ENCODE data around the gene NSG1. TPM values are rescaled to one million over a fixed set of nuclear protein-coding genes. Genes with fewer than 3 reads are reported as not detected.

The NSG1 gene
- total RNA-seq, 4 donors from 2014 or later: 0.15 to 4.8 (median 1.4) TPM

DNA sequence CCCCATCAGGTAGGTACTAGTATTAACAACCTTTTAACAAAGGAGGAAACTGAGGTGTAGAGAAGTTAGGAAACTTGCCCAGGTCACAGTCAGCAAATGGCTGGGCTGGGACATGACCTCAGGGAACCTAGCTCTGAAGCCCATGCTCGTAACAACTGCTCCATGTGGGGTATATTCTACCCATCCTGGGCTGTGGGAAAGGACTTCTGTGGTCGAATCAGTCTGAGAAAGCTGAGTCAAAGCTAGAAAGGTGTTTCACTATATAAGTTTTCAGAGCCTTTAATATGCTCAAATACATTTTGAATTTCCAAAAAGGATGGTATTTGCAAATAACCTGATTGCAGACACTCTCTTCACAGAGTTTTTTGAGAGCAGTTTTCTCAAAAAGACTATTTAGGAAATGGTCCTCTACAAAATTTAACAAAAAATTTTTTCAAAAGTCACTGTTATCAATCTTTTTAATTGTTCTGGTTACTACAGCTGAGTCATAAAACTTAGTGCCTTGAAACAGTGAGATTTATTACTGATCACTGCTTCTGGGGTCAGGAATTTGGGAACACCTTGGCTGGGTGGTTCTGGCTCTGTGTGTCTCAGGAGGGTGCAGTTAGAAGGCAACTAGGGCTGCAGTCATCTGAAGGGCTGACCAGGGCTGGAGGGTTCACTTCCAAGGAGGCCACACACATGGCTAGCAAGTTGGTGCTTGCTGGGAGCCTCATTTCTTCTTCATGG, 53.6 kb downstream of the NSG1 start:
- Histone ChIP-seq H3K4me1 (no peaks in the 10 kb centered on the region), H3K4me3 (no peak overlapping the region), H3K27ac (no peak overlapping the region), H3K36me3 (peaks cover 0 to 33% of the 10 kb centered on the region in 2 donors), H3K27me3 (no peaks in the 10 kb centered on the region), H3K9me3 (no peaks in the 10 kb centered on the region)
- 79% methylated on average over 2 of the region's 2 CpGs; no CpG with 5 or more reads in 1 of the 2 donors for WGBS, 2 donors (ENCODE audit: low coverage in 1 of 2)
- no peak for ATAC-seq
- TF ChIP-seq POLR2A (IDR thresholded peaks at IDR 0.05) (no peak), EP300 (IDR thresholded peaks at IDR 0.05) (no peak), POLR2AphosphoS5 (IDR thresholded peaks at IDR 0.05) (no peak)
- TF ChIP-seq, protein P1, sequence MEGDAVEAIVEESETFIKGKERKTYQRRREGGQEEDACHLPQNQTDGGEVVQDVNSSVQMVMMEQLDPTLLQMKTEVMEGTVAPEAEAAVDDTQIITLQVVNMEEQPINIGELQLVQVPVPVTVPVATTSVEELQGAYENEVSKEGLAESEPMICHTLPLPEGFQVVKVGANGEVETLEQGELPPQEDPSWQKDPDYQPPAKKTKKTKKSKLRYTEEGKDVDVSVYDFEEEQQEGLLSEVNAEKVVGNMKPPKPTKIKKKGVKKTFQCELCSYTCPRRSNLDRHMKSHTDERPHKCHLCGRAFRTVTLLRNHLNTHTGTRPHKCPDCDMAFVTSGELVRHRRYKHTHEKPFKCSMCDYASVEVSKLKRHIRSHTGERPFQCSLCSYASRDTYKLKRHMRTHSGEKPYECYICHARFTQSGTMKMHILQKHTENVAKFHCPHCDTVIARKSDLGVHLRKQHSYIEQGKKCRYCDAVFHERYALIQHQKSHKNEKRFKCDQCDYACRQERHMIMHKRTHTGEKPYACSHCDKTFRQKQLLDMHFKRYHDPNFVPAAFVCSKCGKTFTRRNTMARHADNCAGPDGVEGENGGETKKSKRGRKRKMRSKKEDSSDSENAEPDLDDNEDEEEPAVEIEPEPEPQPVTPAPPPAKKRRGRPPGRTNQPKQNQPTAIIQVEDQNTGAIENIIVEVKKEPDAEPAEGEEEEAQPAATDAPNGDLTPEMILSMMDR (IDR thresholded peaks at IDR 0.05): no peak

DNA sequence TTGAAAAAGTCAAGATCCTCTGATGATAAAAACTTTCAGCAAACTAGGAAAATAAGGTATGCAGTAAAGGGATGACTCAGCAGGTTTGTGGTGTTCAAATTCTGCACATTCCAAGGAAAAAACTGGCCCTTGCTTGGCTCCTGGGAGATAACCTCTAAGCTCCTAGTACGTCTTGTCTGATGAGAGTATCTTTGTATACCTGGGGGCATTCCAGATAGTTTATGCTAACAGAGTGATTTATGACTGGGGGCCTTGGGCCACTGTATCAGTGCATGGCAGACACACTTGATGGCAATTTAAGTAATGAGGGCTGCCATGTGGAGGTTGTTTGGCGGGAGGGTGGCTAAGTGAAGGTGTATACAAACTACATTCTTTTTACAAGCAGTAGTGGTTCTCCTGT, 56.9 kb downstream of the NSG1 start:
- H3K9me3 ChIP-seq: no peaks in the 10 kb centered on the region
- TF ChIP-seq, protein P1 (IDR thresholded peaks at IDR 0.05): no peak
- TF ChIP-seq POLR2A (IDR thresholded peaks at IDR 0.05) (no peak), EP300 (IDR thresholded peaks at IDR 0.05) (no peak), POLR2AphosphoS5 (IDR thresholded peaks at IDR 0.05) (no peak)
- H3K27ac ChIP-seq: no peak overlapping the region
- H3K36me3 ChIP-seq: peaks cover 0 to 12% of the 10 kb centered on the region in 2 donors
- ATAC-seq: no peak
- WGBS, 2 donors (ENCODE audit: low coverage in 1 of 2): 70% methylated on average over 1 of the region's 2 CpGs; no CpG with 5 or more reads in 1 of the 2 donors
- H3K27me3 ChIP-seq: no peaks in the 10 kb centered on the region
- H3K4me1 ChIP-seq: no peaks in the 10 kb centered on the region
- H3K4me3 ChIP-seq: no peak overlapping the region

DNA sequence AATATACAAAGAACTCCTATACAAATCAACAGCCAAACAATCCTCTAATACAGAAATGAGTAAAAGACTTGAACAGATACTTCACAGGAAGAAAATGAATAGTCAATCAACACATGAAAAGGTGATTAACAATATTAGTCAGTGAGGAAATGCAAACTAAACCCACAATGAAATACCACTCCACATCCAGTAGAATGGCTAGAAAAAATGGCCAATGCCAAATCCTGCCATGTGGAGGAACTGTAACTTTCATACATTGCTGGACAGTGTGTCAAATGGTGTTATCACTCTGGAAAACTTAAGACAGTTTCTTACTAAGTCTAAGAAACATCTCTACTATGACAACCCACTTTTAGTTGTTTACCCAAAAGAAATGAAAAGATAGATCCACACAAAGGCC, 59.5 kb downstream of the NSG1 start:
- no peaks in the 10 kb centered on the region for H3K4me1 ChIP-seq
- ATAC-seq: no peak
- H3K9me3 ChIP-seq: no peaks in the 10 kb centered on the region
- H3K27ac ChIP-seq: no peak overlapping the region
- peaks cover 0 to 18% of the 10 kb centered on the region in 2 donors for H3K36me3 ChIP-seq
- no peak overlapping the region for H3K4me3 ChIP-seq
- no peak for TF ChIP-seq POLR2A (IDR thresholded peaks at IDR 0.05)
- no peaks in the 10 kb centered on the region for H3K27me3 ChIP-seq

DNA sequence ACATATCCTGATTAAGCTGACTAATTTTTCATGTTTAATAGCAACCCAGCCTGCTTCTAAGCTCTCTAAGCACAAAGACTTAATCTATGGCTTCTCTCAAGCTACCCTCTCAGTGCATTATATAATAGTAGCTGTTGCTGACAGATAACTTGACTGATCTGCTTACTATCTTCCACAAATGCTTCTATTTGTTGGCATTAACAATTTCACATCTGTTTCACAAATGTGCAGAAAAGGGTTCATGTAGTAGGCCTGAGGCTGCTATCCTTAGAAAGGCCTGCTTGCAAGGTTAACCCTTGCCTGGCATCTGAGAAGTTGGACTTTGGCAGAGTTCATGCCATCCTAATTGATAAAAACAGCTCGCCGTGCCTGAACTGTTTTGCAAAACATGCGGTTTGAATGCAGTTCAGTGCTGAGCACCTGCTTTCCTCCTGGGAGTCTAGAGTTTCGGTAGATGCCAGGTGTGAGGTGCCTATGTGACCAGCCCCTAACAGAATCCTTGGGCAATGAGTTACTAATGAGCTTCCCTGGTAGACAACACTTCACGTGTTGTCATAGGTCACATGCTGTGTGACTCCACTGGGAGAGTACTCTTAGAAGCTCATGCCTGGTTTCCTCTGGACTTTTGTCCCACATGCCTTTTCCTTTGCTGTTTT, 68.4 kb downstream of the NSG1 start:
- Histone ChIP-seq H3K27me3 (no peaks in the 10 kb centered on the region), H3K4me3 (no peak overlapping the region), H3K27ac (no peak overlapping the region), H3K4me1 (no peaks in the 10 kb centered on the region), H3K9me3 (peaks cover 0 to 11% (median 0%) of the 10 kb centered on the region in 3 donors), H3K36me3 (peaks cover 0 to 93% of the 10 kb centered on the region in 2 donors)
- WGBS, 2 donors (ENCODE audit: low coverage in 1 of 2): 75 to 77% methylated on average over 2 to 4 of the region's 5 CpGs
- TF ChIP-seq POLR2A (IDR thresholded peaks at IDR 0.05) (no peak), EP300 (IDR thresholded peaks at IDR 0.05) (no peak), POLR2AphosphoS5 (IDR thresholded peaks at IDR 0.05) (no peak)
- TF ChIP-seq, protein P1 (IDR thresholded peaks at IDR 0.05): no peak
- no peak for ATAC-seq

DNA sequence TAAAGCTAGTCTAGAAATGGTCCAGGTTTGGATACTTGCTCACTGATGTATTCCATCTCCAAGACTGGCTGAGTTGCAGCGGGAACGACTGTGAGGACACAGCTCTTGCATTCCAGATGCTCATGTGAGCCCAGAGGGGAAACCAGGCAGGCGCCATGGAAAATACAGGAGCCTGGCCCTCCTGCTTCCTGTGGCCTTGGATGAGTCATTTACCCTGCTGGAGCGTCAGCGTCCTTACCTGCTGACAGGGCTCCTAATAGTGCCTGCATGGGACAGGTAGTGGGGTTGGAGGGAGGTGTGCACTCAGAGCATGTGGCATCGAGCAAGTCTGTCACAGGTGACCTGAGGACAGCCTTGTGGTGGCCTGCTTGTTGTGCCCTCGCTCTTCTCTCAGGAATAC, 69.4 kb downstream of the NSG1 start:
- 57 to 92% methylated on average over 4 to 6 of the region's 7 CpGs for WGBS, 2 donors (ENCODE audit: low coverage in 1 of 2)
- Histone ChIP-seq H3K36me3 (peaks cover 0 to 89% of the 10 kb centered on the region in 2 donors), H3K4me1 (no peaks in the 10 kb centered on the region), H3K27me3 (no peaks in the 10 kb centered on the region), H3K9me3 (peaks cover 0 to 11% (median 0%) of the 10 kb centered on the region in 3 donors), H3K4me3 (no peak overlapping the region), H3K27ac (no peak overlapping the region)
- TF ChIP-seq, protein P1 (IDR thresholded peaks at IDR 0.05): no peak
- TF ChIP-seq POLR2AphosphoS5 (IDR thresholded peaks at IDR 0.05) (no peak), POLR2A (IDR thresholded peaks at IDR 0.05) (no peak), EP300 (IDR thresholded peaks at IDR 0.05) (no peak)
- no peak for ATAC-seq

All from gastroesophageal sphincter (tissue), 4 donors.